Activated CD8-positive, alpha-beta memory T cell treated with anti-CD3 and anti-CD28 coated beads for 4 hours (primary cell): ENCODE results near the gene EDEM2.
"Not testable (repeated sequence)": the region's sequence is repeated elsewhere in the genome, so short reads cannot be mapped to it uniquely, and the experiment has no call there.

Source experiments
- DNase-seq, 2 donors: peaks; one replicate each; pipeline ENCODE4 v3.0.0-alpha.2; 2020; ENCODE audit warnings: low read depth in 2 of 2

Gene EDEM2

DNA sequence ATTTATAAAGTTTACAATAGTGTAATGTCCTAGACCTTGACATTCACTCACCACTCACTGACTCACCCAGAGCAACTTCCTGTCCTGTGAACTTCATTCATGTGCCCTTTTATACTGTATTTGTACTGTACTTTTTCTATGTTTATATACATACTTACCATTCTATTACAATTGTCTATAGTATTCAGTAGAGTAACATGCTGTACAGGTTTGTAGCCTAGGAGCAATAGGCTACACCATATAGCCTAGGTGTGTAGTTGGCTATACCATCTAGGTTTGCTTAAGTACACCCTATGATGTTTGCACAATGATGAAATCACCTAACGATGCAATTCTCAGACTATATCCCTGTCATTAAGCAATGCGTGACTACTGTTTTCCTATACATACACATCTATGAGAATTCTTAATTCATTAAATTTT is 17.5 kb downstream of the EDEM2 start:
- no peak for DNase-seq

GRCh38 chr20:35125753-35126152 is 21.4 kb downstream of the EDEM2 start:
- DNase-seq: no peak

GRCh38 chr20:35122756-35123405 is 24.3 kb downstream of the EDEM2 start:
- DNase-seq: no peak

- no peak for DNase-seq
These were observed 25.9 kb downstream of the EDEM2 start for GRCh38 chr20:35121186-35121585.

DNA sequence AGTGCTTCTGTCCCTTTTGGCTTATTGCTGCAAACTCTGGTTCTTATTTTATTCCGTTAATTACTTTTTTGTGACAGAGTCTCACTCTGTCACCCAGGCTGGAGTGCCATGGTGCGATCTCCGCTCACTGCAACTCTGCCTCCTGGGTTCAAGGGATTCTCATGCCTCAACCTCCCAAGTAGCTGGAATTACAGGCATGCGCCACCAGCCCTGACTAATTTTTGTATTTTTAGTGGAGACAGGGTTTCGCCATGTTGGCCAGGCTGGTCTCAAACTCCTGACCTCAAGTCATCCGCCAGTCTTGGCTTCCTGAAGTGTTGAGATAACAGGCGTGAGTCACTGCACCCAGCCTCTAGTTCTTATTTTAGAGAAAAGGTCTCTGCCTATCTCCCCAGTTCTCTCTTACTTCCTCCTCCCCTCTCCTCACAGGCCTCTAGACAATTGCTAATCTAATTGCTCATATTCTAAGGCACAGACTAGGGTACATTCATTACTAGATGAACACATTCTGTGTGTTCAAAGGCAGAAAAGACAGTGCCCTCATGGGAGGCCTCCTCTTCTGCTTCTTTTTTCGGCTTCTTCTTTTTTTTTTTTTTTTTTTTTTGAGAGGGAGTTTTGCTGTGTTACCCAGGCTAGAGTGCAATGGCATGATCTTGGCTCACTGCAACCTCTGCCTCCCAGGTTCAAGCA is 27.0 kb downstream of the EDEM2 start:
- DNase-seq: no peak

DNA sequence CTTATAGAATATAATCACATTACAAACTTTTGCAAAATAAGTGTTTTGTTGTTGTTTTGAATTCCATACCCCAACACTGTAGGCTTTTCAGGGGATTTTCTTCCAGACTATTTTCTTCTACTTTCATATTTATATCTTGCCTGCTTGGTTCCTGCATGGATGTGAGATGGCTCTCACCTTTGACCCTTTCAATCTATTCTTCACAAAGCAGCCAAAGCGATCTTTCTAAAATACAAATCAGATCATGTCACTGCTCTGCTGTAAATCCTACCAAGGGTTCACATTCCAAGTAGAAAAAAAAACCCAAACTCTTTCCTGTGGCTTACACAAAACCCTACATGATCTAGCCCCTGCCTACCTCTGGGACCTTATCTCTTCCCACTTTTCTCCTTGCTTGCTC is 29.5 kb downstream of the EDEM2 start:
- DNase-seq: no peak

- DNase-seq: no peak
These were observed 29.9 kb downstream of the EDEM2 start for GRCh38 chr20:35117196-35117595.

- DNase-seq: no peak
These were observed 30.9 kb downstream of the EDEM2 start for GRCh38 chr20:35116258-35116657.

DNA sequence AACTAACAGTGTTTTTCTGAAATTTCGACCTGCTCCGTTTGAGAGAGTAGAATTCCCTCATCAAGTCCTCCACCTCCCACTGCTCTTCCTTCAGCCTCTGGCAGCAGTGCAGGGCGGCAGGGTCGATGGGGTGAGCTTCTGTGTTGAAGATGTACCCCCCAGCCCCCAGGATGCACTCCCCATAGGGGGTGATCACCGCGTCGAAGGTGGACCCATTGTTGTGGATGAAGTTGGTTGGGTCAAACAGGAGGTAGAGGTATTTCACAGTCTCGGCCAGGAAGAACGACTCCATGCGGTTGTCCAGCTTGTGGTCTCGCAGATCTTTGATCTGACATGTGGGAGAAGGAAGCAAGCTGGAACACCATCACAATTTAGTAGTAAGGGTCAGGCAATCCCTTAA is 31.5 kb downstream of the EDEM2 start:
- DNase-seq: no peak

GRCh38 chr20:35112276-35112675 is 34.9 kb downstream of the EDEM2 start:
- not testable (repeated sequence) for DNase-seq

DNA sequence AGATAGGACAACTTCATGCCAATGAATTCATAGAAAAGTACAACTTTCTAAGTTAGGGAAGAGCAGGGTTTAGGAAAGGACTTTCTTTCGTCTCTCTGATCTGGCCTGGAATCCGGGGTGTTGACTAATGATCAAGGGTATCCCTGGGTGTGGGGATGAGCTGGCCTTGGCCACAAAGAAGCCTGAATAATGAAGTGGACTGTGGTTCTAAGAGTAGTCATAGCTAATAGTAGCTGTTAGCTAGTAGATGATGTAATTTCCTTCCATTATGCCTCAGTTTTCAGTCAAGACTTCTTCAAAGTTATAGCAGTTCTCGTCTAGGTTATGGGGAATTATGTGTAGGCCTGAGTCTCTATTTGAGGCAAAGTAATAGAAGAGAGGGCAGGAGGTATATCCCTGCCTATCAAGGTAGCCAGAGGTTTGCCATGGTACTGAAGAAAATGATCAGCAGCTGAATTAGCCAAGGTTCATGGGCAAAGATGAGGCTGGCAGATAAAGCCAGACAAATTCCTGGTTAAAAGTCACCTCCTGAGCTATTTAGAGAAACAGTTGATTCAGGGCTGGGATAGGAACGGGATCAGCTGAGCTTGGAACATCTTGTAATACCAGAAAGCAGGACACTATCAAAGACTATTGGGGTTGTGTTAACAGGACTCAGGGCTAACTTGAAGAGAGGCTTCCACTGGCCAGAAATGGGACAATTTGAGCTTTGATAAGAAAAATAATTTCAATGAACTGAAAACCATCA is 35.8 kb downstream of the EDEM2 start:
- no peak for DNase-seq

- no peak for DNase-seq
These were observed 38.2 kb downstream of the EDEM2 start for GRCh38 chr20:35108921-35109320.

GRCh38 chr20:35106827-35107380 is 40.2 kb downstream of the EDEM2 start:
- no peak for DNase-seq

- no peak for DNase-seq
These were observed 42.3 kb downstream of the EDEM2 start for GRCh38 chr20:35104685-35105295.

DNA sequence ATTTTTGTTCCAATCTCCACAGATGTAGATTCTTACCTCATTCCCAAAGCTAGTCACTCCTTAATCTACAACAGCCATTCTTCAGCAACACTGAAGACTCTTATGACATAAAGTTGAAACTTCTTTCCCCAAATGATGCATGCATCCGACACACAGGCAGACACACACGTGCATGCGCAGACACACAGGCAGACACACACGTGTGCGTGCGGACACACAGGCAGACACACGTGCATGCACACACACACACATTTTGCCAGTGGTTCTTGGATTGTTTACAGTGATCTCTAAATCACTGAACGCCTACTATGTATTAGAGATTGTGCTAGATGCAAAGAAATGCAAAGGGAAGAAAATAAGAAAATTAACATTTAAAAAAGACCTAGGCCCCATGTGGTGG is 45.5 kb downstream of the EDEM2 start:
- DNase-seq: no peak

GRCh38 chr20:35093267-35093884 is 53.8 kb downstream of the EDEM2 start:
- DNase-seq: peak in 1 of 2 donors; percentile 20

GRCh38 chr20:35092524-35093266 is 54.4 kb downstream of the EDEM2 start, which contains the start of gene TRPC4AP:
TSS of gene TRPC4AP (minus strand) at chr20:35092807. CDS start at chr20:35092781, 26 bp downstream.
- DNase-seq: peak; percentile 74 to 77

- no peak for DNase-seq
These were observed 55.2 kb downstream of the EDEM2 start for GRCh38 chr20:35091816-35092523.

- DNase-seq: no peak
These were observed 58.6 kb downstream of the EDEM2 start for GRCh38 chr20:35088231-35089145.
